ENCODE data around the gene ALPL.

GRCh38 chr1:21532992-21533534 lies 23.8 kb downstream of the ALPL start:
- TF ChIP-seq CTCF (IDR thresholded peaks at IDR 0.05) (no peak), POLR2A (IDR thresholded peaks at IDR 0.05) (no peak)

Data from uterus (tissue), 2 donors.